ENCODE measurements around the gene ZNF862. TPM values are rescaled to one million over a fixed set of nuclear protein-coding genes. Genes with fewer than 3 reads are reported as not detected.

ZNF862 gene
- total and polyA plus RNA-seq, 2 experiments from 2014 or later, result 0.94 to 2.3 TPM

DNA sequence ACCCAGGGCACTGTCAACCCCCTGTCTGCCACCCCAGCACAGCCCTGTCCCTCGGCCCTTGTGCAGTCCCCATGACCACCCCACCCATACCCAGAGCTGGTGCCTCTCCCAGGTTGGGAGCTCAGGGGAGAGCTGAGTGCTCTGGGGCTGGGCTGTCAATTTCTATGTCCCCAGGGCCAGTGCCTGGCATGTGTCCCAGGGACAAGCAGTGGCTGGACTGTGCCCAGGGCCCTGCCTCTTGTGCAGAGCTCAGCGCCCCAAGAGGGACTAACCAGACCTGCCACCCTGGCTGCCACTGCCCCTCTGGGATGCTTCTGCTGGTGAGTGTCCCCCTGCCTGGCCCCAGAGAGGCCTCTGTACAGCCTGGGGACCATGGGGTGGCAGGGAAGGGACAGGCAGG, 29.0 kb upstream of the ZNF862 start:
- peaks cover 3% of the 10 kb centered on the region; the same call in 1 of the 3 replicates for H3K4me1 Mint-ChIP-seq

More for the DNA sequence above, 29.0 kb upstream of the ZNF862 start:
- Histone ChIP-seq H3K79me2 (replicated peaks; ENCODE audit: insufficient read depth) (no peaks in the 10 kb centered on the region), H3K36me3 (ENCODE audit: insufficient read depth) (no peaks in the 10 kb centered on the region), H3K9me2 (ENCODE audit: insufficient read depth) (no peaks in the 10 kb centered on the region), H3K4me3 (no peak overlapping the region), H2AFZ (no peak overlapping the region), H3K4me1 (ENCODE audit: insufficient read depth) (no peaks in the 10 kb centered on the region), H3K27ac (ENCODE audit: low read depth) (no peak overlapping the region), H3K27me3 (ENCODE audit: insufficient read depth) (no peaks in the 10 kb centered on the region), H4K20me1 (replicated peaks; ENCODE audit: insufficient read depth) (no peaks in the 10 kb centered on the region), H3F3A (replicated peaks; ENCODE audit: low read depth) (no peaks in the 10 kb centered on the region), H3K4me2 (no peak overlapping the region)
- no peak for DNase-seq (ENCODE audit: low spot score)
- Mint-ChIP-seq H3K36me3 (ENCODE audit: low read depth) (no peaks in the 10 kb centered on the region), H3K27ac (no peak overlapping the region), H3K27me3 (ENCODE audit: insufficient read depth, low read depth, poor library complexity) (peaks cover 10% of the 10 kb centered on the region), H3K4me3 (no peak overlapping the region), H3K9me3 (no peaks in the 10 kb centered on the region; the same call in 1 of the 3 replicates)
- TF ChIP-seq, protein P1, sequence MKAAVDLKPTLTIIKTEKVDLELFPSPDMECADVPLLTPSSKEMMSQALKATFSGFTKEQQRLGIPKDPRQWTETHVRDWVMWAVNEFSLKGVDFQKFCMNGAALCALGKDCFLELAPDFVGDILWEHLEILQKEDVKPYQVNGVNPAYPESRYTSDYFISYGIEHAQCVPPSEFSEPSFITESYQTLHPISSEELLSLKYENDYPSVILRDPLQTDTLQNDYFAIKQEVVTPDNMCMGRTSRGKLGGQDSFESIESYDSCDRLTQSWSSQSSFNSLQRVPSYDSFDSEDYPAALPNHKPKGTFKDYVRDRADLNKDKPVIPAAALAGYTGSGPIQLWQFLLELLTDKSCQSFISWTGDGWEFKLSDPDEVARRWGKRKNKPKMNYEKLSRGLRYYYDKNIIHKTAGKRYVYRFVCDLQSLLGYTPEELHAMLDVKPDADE (IDR thresholded peaks at IDR 0.05), result no peak
- no peak for TF ChIP-seq STAT1 (IDR thresholded peaks at IDR 0.05; ENCODE audit: unreplicated experiment)
- no peak for TF ChIP-seq ZNF331 (CRISPR knock-in tag; IDR thresholded peaks at IDR 0.05; ENCODE audit: low read depth)
- no peak for TF ChIP-seq JUNB (IDR thresholded peaks at IDR 0.05; ENCODE audit: unreplicated experiment)
- no peak for TF ChIP-seq NANOG (IDR thresholded peaks at IDR 0.05; ENCODE audit: borderline replicate concordance)
- TF ChIP-seq POLR2AphosphoS5 (IDR thresholded peaks at IDR 0.05; ENCODE audit: low read depth), result no peak
- TF ChIP-seq, protein P2, sequence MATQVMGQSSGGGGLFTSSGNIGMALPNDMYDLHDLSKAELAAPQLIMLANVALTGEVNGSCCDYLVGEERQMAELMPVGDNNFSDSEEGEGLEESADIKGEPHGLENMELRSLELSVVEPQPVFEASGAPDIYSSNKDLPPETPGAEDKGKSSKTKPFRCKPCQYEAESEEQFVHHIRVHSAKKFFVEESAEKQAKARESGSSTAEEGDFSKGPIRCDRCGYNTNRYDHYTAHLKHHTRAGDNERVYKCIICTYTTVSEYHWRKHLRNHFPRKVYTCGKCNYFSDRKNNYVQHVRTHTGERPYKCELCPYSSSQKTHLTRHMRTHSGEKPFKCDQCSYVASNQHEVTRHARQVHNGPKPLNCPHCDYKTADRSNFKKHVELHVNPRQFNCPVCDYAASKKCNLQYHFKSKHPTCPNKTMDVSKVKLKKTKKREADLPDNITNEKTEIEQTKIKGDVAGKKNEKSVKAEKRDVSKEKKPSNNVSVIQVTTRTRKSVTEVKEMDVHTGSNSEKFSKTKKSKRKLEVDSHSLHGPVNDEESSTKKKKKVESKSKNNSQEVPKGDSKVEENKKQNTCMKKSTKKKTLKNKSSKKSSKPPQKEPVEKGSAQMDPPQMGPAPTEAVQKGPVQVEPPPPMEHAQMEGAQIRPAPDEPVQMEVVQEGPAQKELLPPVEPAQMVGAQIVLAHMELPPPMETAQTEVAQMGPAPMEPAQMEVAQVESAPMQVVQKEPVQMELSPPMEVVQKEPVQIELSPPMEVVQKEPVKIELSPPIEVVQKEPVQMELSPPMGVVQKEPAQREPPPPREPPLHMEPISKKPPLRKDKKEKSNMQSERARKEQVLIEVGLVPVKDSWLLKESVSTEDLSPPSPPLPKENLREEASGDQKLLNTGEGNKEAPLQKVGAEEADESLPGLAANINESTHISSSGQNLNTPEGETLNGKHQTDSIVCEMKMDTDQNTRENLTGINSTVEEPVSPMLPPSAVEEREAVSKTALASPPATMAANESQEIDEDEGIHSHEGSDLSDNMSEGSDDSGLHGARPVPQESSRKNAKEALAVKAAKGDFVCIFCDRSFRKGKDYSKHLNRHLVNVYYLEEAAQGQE (IDR thresholded peaks at IDR 0.05; ENCODE audit: unreplicated experiment), result no peak
- TF ChIP-seq ZNF114 (CRISPR knock-in tag; IDR thresholded peaks at IDR 0.05), result no peak
- no peak for TF ChIP-seq EZH2 (IDR thresholded peaks at IDR 0.05; ENCODE audit: low read depth, unreplicated experiment)
- TF ChIP-seq, protein P3, sequence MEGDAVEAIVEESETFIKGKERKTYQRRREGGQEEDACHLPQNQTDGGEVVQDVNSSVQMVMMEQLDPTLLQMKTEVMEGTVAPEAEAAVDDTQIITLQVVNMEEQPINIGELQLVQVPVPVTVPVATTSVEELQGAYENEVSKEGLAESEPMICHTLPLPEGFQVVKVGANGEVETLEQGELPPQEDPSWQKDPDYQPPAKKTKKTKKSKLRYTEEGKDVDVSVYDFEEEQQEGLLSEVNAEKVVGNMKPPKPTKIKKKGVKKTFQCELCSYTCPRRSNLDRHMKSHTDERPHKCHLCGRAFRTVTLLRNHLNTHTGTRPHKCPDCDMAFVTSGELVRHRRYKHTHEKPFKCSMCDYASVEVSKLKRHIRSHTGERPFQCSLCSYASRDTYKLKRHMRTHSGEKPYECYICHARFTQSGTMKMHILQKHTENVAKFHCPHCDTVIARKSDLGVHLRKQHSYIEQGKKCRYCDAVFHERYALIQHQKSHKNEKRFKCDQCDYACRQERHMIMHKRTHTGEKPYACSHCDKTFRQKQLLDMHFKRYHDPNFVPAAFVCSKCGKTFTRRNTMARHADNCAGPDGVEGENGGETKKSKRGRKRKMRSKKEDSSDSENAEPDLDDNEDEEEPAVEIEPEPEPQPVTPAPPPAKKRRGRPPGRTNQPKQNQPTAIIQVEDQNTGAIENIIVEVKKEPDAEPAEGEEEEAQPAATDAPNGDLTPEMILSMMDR (conservative IDR thresholded peaks at IDR 0.05; ENCODE audit: low read depth in 2 of 2), result no peak
- TF ChIP-seq, protein P4, sequence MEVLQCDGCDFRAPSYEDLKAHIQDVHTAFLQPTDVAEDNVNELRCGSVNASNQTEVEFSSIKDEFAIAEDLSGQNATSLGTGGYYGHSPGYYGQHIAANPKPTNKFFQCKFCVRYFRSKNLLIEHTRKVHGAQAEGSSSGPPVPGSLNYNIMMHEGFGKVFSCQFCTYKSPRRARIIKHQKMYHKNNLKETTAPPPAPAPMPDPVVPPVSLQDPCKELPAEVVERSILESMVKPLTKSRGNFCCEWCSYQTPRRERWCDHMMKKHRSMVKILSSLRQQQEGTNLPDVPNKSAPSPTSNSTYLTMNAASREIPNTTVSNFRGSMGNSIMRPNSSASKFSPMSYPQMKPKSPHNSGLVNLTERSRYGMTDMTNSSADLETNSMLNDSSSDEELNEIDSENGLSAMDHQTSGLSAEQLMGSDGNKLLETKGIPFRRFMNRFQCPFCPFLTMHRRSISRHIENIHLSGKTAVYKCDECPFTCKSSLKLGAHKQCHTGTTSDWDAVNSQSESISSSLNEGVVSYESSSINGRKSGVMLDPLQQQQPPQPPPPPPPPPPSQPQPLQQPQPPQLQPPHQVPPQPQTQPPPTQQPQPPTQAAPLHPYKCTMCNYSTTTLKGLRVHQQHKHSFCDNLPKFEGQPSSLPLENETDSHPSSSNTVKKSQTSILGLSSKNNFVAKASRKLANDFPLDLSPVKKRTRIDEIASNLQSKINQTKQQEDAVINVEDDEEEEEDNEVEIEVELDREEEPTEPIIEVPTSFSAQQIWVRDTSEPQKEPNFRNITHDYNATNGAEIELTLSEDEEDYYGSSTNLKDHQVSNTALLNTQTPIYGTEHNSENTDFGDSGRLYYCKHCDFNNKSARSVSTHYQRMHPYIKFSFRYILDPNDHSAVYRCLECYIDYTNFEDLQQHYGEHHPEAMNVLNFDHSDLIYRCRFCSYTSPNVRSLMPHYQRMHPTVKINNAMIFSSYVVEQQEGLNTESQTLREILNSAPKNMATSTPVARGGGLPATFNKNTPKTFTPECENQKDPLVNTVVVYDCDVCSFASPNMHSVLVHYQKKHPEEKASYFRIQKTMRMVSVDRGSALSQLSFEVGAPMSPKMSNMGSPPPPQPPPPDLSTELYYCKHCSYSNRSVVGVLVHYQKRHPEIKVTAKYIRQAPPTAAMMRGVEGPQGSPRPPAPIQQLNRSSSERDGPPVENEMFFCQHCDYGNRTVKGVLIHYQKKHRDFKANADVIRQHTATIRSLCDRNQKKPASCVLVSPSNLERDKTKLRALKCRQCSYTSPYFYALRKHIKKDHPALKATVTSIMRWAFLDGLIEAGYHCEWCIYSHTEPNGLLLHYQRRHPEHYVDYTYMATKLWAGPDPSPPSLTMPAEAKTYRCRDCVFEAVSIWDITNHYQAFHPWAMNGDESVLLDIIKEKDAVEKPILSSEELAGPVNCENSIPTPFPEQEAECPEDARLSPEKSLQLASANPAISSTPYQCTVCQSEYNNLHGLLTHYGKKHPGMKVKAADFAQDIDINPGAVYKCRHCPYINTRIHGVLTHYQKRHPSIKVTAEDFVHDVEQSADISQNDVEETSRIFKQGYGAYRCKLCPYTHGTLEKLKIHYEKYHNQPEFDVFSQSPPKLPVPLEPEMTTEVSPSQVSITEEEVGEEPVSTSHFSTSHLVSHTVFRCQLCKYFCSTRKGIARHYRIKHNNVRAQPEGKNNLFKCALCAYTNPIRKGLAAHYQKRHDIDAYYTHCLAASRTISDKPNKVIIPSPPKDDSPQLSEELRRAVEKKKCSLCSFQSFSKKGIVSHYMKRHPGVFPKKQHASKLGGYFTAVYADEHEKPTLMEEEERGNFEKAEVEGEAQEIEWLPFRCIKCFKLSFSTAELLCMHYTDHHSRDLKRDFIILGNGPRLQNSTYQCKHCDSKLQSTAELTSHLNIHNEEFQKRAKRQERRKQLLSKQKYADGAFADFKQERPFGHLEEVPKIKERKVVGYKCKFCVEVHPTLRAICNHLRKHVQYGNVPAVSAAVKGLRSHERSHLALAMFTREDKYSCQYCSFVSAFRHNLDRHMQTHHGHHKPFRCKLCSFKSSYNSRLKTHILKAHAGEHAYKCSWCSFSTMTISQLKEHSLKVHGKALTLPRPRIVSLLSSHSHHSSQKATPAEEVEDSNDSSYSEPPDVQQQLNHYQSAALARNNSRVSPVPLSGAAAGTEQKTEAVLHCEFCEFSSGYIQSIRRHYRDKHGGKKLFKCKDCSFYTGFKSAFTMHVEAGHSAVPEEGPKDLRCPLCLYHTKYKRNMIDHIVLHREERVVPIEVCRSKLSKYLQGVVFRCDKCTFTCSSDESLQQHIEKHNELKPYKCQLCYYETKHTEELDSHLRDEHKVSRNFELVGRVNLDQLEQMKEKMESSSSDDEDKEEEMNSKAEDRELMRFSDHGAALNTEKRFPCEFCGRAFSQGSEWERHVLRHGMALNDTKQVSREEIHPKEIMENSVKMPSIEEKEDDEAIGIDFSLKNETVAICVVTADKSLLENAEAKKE (CRISPR knock-in tag; IDR thresholded peaks at IDR 0.05), result no peak
- no peak for TF ChIP-seq CREB1 (CRISPR knock-in tag; IDR thresholded peaks at IDR 0.05; ENCODE audit: low read depth)
- TF ChIP-seq EZH2phosphoT487 (IDR thresholded peaks at IDR 0.05; ENCODE audit: unreplicated experiment), result no peak
- ATAC-seq, result no peak
